Activated T-helper 2 cell treated with anti-CD3 and anti-CD28 coated beads, Interferon-gamma antibody, Interleukin-2, Interleukin-4, amounts not matched to agents 10 μg/mL and 5 μg/mL and 100 μg/mL, durations not matched to agents 14 hours and 24 hours and 36 hours (primary cell): ENCODE results near the gene SH2D3A. TPM values are rescaled to one million over a fixed set of nuclear protein-coding genes. Genes with fewer than 3 reads are reported as not detected.
"Not testable (repeated sequence)": the region's sequence is repeated elsewhere in the genome, so short reads cannot be mapped to it uniquely, and the experiment has no call there.

Source experiments
- DNase-seq: peaks from one replicate; pipeline ENCODE4 v3.0.0; 2021; ENCODE audit warnings: low spot score
- H3K27ac Mint-ChIP-seq: one replicate; pipeline ENCODE4 v1.8.0; 2021; ENCODE audit warnings: mixed read lengths
- H3K27me3 Mint-ChIP-seq: one replicate; pipeline ENCODE4 v1.8.0; 2021; ENCODE audit warnings: low read depth, mixed read lengths
- H3K36me3 Mint-ChIP-seq: one replicate; pipeline ENCODE4 v1.8.0; 2021; ENCODE audit warnings: low read depth, mixed read lengths
- H3K4me1 Mint-ChIP-seq: one replicate; pipeline ENCODE4 v1.8.0; 2021; ENCODE audit warnings: low read depth, mixed read lengths
- H3K4me3 Mint-ChIP-seq: one replicate; pipeline ENCODE4 v1.8.0; 2021; ENCODE audit warnings: low read depth, mild to moderate bottlenecking, moderate library complexity, mixed read lengths
- H3K9me3 Mint-ChIP-seq: one replicate; pipeline ENCODE4 v1.8.0; 2021; ENCODE audit warnings: mixed read lengths
- intact Hi-C: fragments of 100-400 bp; cut with micrococcal nuclease; formaldehyde crosslinking; loops from one replicate; pipeline ENCODE4 v1.15.1; 2023
- total RNA-seq: library from RNA; stranded (reverse); gene quantifications from 2 replicates; pipeline ENCODE4 v1.2.3, GENCODE V29; 2022

Gene SH2D3A
- total RNA-seq, 1 donor from 2014 or later, result 8.7 TPM

DNA sequence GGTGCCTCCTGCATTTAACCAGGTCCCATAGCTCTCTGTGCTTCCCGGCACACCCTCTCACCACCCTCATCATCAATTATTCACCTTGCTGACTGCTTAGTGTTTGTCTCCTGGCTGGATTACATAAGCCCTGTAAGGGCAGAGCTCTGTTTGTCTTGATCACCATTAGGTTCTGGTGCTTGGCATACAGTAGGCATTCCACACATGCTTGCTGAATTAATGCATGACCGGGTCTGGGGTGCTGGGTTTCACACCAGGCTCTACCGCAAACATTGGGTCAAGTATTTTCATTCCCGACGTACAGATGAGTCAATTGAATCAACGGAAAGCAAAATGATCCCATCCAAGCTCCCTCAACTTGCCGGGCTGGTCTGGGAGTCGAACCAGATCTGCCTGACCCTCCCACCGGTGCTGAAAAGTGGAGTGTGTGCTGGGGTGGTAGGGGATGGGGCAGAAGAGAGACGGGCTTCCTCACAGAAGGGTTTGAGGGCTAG lies 33.8 kb upstream of the SH2D3A start:
- H3K36me3 Mint-ChIP-seq, result peaks cover 32% of the 10 kb centered on the region
- H3K4me1 Mint-ChIP-seq, result peaks cover 46% of the 10 kb centered on the region
- DNase-seq, result no peak
- H3K4me3 Mint-ChIP-seq, result peak overlapping the region; percentile 85
- no peaks in the 10 kb centered on the region for H3K9me3 Mint-ChIP-seq
- peak overlapping the region; percentile 97 for H3K27ac Mint-ChIP-seq
- no peaks in the 10 kb centered on the region for H3K27me3 Mint-ChIP-seq
- intact Hi-C loops, result loop anchor here (1.0 kb wide), 2 partner anchors 29 to 62 kb away; partner anchors contain the start of gene VAV1

DNA sequence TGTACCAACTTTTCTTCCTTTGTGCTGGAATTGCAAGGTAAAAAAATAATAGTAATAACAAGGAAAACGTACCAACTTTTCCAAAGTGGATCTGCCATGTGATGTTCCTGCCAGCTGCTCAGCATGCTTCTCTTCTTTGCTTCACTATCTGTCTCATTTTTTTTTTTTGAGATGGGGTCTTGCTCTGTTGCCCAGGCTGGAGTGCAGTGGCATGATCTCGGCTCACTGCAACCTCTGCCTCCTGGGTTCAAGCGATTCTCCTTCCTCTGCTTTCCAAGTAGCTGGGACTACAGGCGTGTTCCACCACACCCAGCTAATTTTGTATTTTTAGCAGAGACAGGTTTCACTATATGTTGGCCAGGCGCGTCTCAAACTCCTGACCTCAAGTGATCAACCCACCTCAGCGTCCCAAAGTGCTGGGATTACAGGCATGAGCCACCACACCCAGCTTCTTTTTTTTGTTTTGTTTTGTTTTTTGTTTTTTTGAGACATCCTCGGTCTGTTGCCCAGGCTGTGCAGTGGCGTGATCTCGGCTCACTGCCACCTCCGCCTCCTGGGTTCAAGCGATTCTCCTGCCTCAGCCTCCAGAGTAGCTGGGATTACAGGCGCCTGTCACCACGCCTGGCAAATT lies 33.0 kb upstream of the SH2D3A start:
- Mint-ChIP-seq H3K36me3 (peaks cover 39% of the 10 kb centered on the region), H3K4me1 (peaks cover 47% of the 10 kb centered on the region), H3K27ac (peak overlapping the region; percentile 97), H3K4me3 (peak overlapping the region; percentile 85)
- not testable (repeated sequence) for H3K27me3 Mint-ChIP-seq, H3K9me3 Mint-ChIP-seq
- intact Hi-C loops, result loop anchor here (1.0 kb wide), 1 partner anchor 63 kb away; no protein-coding TSS in a partner anchor
- peak; percentile 22 for DNase-seq

DNA sequence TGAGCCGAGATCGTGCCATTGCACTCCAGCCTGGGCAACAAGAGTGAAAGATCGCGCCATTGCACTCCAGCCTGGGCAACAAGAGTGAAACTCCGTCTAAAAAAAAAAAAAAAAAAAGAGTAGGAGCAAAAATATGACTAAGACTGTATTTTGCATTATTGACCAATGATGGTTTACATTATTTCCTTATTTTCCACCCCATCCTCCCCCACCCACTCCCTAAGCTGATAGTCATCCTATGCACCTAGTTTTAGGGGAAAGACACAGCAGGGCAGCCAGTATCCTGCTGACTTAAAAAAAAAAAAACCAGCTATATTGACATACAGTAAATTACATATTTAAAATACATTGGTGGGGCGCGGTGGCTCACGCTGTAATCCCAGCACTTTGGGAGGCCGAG lies 30.4 kb upstream of the SH2D3A start:
- intact Hi-C loops, result no loop called here
- Mint-ChIP-seq H3K27ac (no peak overlapping the region), H3K9me3 (peaks cover 13% of the 10 kb centered on the region), H3K27me3 (no peaks in the 10 kb centered on the region), H3K4me1 (peaks cover 44% of the 10 kb centered on the region), H3K4me3 (no peak overlapping the region), H3K36me3 (peaks cover 63% of the 10 kb centered on the region)
- no peak for DNase-seq

DNA sequence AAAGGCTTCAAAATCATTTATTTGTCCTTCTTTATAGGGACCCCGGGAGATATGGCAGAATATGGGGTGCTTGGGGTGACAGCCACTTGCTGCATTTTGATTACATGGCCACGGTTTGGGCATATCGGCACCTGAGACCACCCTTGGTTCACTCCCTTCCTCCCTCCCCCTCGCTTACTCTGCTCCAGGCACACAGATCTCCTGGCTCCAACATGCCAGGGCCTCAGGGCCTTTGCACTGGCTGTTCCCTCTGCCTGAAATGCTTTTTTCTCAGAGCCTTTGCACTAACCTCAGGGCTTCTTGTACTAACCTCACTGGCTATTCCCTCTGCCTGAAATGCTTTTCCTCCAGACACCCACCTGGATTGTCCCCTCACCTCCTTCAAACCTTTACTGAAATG lies 29.0 kb upstream of the SH2D3A start:
- Mint-ChIP-seq H3K36me3 (peaks cover 75% of the 10 kb centered on the region), H3K27me3 (no peaks in the 10 kb centered on the region), H3K27ac (no peak overlapping the region), H3K4me1 (peaks cover 46% of the 10 kb centered on the region), H3K4me3 (no peak overlapping the region), H3K9me3 (peaks cover 13% of the 10 kb centered on the region)
- intact Hi-C loops, result no loop called here
- no peak for DNase-seq

DNA sequence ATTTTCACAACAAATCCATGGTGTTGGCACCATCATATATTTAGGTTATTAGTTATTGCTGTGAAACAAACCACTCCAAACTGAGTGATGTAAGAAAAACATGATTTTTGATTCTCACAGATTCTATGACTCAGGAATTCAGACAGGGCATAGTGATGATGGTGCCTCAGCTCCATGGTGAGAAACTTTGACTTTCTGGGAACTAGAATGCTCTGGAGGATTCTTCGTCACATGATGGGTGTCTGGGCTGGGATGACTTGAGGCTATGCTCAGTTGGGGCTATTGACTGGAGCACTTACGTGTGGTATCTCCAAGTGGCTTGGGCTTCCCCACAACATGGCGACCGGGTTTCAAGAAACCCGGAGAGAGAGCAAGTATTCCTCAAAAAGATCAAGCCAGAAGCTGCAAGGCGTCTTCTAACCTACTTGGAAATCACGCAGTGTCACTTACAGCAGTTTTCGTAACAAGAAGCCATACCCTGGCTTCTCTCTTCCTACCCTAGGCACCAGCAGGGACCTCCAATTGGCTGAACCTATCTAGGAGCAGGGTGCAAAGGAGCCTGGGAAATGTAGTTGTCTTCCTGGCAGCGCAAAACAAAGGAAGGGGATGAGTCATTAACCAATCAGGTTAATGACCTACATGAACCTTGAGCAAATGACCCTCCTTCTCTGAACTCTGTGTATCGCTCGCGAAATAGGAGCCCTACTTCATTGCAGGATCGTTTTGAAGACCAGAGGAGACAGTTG lies 27.6 kb upstream of the SH2D3A start:
- no peak overlapping the region for H3K4me3 Mint-ChIP-seq
- intact Hi-C loops, result no loop called here
- peaks cover 74% of the 10 kb centered on the region for H3K36me3 Mint-ChIP-seq

DNA sequence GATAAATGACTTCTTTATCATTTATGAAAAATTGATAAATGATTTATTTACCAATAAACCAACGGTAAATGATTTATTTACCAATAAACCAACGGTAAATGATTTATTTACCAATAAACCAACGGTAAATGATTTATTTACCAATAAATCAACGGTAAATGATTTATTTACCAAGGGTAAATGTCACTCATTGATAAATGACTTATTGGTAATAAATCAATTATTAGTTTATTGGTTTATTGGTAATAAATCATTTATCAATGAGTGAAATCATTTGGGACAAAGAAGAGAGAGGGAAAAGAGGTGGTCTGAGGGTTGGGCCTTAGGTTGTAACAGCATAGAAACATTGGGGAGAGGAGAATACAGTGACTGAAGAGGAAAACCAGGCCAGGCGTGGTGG lies 26.7 kb upstream of the SH2D3A start:
- no peak for DNase-seq
- intact Hi-C loops, result no loop called here
- Mint-ChIP-seq H3K4me3 (no peak overlapping the region), H3K9me3 (peaks cover 13% of the 10 kb centered on the region), H3K36me3 (peaks cover 71% of the 10 kb centered on the region), H3K27me3 (no peaks in the 10 kb centered on the region), H3K4me1 (peaks cover 33% of the 10 kb centered on the region), H3K27ac (no peak overlapping the region)

More for the DNA sequence above, 27.6 kb upstream of the SH2D3A start:
- H3K27ac Mint-ChIP-seq, result no peak overlapping the region
- H3K27me3 Mint-ChIP-seq, result no peaks in the 10 kb centered on the region
- H3K4me1 Mint-ChIP-seq, result peaks cover 37% of the 10 kb centered on the region
- H3K9me3 Mint-ChIP-seq, result peaks cover 13% of the 10 kb centered on the region
- no peak for DNase-seq

DNA sequence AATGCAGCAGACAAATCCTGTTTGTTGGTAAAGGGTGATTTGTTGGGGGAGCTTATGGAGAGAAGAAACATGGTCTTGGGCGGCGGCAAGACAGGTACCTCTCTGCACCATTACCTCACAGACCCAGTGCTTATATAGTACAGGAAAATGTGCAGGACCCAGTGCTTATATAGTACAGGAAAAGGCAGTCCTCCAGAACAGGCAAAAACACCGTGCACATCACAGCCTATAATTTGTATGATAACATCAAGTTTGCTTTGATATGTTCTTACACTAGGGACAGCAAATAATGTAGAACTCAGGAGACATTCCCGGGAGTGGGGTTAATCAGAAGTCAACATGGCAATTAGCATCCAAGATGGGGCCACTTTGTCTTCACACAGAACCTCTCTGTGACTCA lies 26.2 kb upstream of the SH2D3A start:
- H3K4me3 Mint-ChIP-seq, result no peak overlapping the region
- H3K27ac Mint-ChIP-seq, result no peak overlapping the region
- H3K9me3 Mint-ChIP-seq, result peaks cover 13% of the 10 kb centered on the region
- peaks cover 36% of the 10 kb centered on the region for H3K4me1 Mint-ChIP-seq
- H3K27me3 Mint-ChIP-seq, result no peaks in the 10 kb centered on the region
- DNase-seq, result no peak
- intact Hi-C loops, result no loop called here
- peaks cover 73% of the 10 kb centered on the region for H3K36me3 Mint-ChIP-seq

DNA sequence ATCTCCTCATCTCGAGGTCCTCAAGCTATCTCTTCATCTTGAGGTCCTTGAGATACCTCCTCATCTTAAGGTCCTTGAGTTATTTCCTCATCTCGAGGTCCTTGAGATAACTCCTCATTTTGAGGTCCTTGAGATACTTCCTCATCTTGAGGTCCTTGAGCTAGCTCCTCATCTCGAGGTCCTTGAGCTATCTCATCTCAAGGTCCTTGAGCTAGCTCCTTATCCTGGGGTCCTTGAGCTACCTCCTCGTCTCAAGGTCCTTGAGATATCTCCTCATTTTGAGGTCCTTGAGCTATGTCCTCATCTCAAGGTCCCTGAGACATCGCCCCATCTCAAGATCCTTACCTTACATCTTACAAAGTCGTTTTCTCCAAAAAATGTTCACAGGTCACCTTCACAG lies 24.0 kb upstream of the SH2D3A start:
- DNase-seq, result no peak
- peaks cover 28% of the 10 kb centered on the region for H3K4me1 Mint-ChIP-seq
- H3K36me3 Mint-ChIP-seq, result peaks cover 69% of the 10 kb centered on the region
- no peak overlapping the region for H3K27ac Mint-ChIP-seq
- no peaks in the 10 kb centered on the region for H3K27me3 Mint-ChIP-seq
- peaks cover 13% of the 10 kb centered on the region for H3K9me3 Mint-ChIP-seq
- intact Hi-C loops, result no loop called here
- H3K4me3 Mint-ChIP-seq, result no peak overlapping the region

DNA sequence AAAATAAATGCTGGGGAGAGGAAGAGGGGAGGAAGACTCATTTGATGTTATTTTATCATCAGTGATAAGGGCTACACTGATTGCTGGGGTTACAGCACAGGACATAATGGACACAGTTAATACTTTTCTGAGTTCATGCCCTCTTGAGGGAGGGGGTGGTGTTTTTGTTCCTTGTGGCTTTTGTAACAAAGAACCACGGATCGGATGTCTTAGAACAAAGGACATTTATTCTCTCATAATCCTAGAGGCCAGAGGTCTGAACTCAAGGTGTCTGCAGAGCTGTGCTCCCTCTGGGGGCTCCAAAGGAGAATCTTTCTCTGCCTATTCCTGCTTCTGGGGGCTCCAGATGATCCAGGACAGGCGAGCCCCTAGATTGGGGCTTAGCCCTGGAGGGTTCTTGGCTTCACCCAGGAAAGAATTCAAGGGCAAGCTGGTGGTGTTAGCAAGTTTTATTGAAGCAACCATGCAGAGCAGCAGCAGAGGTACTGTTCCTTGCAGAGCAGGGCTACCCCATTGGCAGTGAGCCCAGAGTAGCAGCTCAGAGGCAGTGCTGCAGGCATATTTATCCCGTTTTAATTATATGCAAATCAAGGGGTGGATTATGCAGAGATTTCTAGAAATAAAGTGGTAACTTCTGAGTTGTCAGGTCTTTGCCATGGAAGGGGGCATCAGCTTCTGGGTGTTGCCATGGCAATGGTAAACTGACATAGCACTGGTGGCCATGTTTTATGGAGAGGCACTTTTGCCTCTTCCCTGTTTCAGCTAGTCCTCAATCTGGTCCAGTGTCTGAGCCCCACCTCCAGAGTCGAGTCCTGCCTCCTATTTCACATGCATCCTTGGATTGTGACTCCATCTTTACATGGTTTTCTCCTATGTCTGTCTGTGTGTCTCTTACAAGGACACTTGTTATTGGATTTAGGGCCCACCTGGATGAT lies 23.2 kb upstream of the SH2D3A start:
- no peak for DNase-seq

DNA sequence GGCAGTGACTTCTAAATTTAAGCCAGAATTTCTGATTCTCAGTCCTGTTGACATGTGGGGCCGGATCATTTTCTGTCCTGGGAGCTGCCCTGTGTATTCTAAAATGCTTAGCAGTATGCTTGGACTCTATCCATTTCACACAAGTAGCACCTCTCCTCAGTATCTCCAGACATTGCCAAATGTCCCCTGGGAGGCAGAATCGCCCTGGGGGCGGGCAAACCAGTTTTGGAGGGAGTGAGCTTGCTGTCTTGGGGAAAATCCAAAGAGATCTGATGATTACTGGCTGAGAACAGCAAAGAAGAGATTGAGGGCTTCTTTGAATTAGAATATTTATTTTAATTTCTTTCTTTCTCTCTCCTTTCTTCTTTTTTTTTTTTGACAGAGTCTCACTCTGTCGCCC lies 21.7 kb upstream of the SH2D3A start:
- intact Hi-C loops, result no loop called here

More for the DNA sequence above, 23.2 kb upstream of the SH2D3A start:
- Mint-ChIP-seq H3K27ac (no peak overlapping the region), H3K36me3 (peaks cover 67% of the 10 kb centered on the region), H3K27me3 (no peaks in the 10 kb centered on the region), H3K4me1 (peaks cover 25% of the 10 kb centered on the region), H3K9me3 (peaks cover 13% of the 10 kb centered on the region), H3K4me3 (no peak overlapping the region)
- intact Hi-C loops, result no loop called here

DNA sequence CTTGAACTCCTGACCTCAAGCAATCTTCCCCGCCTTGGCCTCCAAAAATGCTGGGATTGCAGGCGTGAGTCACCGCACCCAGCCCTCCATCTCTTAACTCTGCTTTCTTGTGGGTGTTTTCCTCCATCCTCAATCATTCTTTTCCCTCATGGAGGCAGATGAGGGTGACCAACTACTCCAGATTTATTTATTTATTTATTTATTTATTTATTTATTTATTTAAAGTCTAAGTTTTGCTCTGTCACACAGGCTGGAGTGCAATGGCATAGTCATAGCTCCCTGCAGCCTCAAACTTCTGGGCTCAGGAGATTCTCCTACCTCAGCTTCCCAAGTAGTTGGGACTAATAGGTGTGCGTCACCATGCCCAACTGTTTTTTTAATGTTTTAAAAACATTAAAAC lies 20.2 kb upstream of the SH2D3A start:
- H3K27ac Mint-ChIP-seq, result no peak overlapping the region
- intact Hi-C loops, result no loop called here
- no peak overlapping the region for H3K4me3 Mint-ChIP-seq
- H3K9me3 Mint-ChIP-seq, result no peaks in the 10 kb centered on the region
- H3K36me3 Mint-ChIP-seq, result peaks cover 55% of the 10 kb centered on the region
- no peaks in the 10 kb centered on the region for H3K27me3 Mint-ChIP-seq
- H3K4me1 Mint-ChIP-seq, result peaks cover 20% of the 10 kb centered on the region
- no peak for DNase-seq

More for the DNA sequence above, 21.7 kb upstream of the SH2D3A start:
- peaks cover 3% of the 10 kb centered on the region for H3K9me3 Mint-ChIP-seq
- H3K36me3 Mint-ChIP-seq, result peaks cover 62% of the 10 kb centered on the region
- peaks cover 23% of the 10 kb centered on the region for H3K4me1 Mint-ChIP-seq
- no peaks in the 10 kb centered on the region for H3K27me3 Mint-ChIP-seq
- DNase-seq, result no peak
- H3K27ac Mint-ChIP-seq, result no peak overlapping the region
- H3K4me3 Mint-ChIP-seq, result no peak overlapping the region

DNA sequence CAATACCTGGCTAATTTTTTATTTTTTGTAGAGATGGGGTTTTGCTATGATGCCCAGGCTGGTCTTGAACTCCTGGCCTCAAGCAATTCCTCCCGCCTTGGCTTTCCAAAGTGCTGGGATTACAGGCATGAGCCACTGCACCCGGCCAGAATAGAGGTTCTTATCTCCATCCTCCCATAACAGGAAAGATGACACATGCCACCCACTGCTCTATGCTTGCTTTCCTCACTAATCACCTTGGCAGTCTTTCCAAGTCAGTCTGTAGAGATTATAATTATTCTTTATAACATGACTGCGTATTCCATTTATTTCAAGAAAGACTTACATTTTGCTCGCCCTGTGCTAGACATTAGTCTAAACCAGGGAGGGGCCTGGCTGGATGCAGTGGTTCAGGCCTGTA lies 12.0 kb upstream of the SH2D3A start:
- Mint-ChIP-seq H3K4me1 (peaks cover 39% of the 10 kb centered on the region), H3K4me3 (no peak overlapping the region)

More for the DNA sequence above, 12.0 kb upstream of the SH2D3A start:
- no peak for DNase-seq
- Mint-ChIP-seq H3K36me3 (peaks cover 58% of the 10 kb centered on the region), H3K27ac (peak overlapping the region; percentile 38), H3K27me3 (no peaks in the 10 kb centered on the region), H3K9me3 (peaks cover 3% of the 10 kb centered on the region)
- intact Hi-C loops, result no loop called here
